ENCODE results near the gene GJC2.
"Not testable (repeated sequence)": the region's sequence is repeated elsewhere in the genome, so short reads cannot be mapped to it uniquely, and the experiment has no call there.

GJC2 gene

DNA sequence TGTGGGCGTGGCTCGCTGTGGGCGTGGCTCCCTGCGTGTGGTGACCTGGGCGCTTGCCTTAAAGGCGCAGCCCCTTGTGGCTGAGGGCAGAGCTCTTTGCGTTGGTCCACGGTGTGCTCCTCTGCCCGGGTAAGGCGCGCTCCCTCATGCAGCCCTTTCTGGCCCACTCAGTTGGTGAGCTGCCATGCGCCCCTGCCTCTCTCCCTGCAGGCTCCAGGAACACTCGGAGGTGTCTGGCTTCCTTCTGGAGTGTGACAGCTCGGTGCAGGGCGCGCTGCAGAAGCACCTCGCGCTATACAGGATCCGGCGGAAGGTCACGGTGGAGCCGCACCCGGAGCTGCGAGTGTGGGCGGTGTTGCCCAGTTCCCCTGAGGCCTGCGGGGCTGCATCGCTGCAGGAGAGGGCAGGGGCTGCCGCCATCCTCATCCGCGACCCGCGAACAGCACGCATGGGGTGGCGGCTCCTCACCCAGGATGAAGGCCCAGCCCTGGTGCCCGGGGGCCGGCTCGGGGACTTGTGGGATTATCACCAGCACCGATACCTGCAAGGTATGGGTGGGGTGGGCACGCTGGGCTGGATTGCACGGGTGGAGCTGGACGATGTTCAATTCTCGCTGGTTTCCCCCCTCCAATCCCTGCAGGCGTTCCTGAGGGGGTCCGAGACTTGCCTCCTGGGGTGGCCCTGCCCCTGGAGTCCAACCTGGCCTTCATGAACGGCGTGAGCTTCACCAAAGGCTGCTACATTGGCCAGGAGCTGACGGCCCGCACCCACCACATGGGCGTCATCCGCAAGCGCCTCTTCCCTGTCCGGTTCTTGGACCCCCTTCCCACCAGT is 25.0 kb downstream of the GJC2 start:
- DNase-seq = peak in 1 of 2 experiments; percentile 49

- no peak for DNase-seq
Observed at GRCh38 chr1:228175316-228176023, 25.7 kb downstream of the GJC2 start.

- DNase-seq = no peak
Observed at GRCh38 chr1:228176024-228176395, 26.3 kb downstream of the GJC2 start.

- DNase-seq = no peak
Observed at GRCh38 chr1:228176461-228177182, 26.9 kb downstream of the GJC2 start.

DNA sequence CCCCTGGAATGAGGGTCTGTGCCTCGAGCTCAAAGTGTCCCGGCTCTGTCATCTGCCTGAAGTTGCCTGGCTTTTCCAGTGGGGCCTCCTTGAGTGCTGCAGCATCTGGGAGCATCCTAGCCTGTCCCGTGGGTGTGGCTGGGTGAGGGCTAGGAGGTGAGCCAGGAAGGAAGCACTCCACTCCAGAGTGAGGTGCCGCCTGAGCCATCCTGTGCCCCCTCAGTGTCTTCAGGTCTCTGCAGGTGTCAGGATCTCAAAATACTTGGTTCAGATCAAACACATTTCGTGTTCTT is 27.4 kb downstream of the GJC2 start:
- DNase-seq = no peak

- DNase-seq = no peak
Observed at GRCh38 chr1:228177721-228178710, 28.3 kb downstream of the GJC2 start.

GRCh38 chr1:228178737-228179684 is 29.3 kb downstream of the GJC2 start:
- no peak for DNase-seq

DNA sequence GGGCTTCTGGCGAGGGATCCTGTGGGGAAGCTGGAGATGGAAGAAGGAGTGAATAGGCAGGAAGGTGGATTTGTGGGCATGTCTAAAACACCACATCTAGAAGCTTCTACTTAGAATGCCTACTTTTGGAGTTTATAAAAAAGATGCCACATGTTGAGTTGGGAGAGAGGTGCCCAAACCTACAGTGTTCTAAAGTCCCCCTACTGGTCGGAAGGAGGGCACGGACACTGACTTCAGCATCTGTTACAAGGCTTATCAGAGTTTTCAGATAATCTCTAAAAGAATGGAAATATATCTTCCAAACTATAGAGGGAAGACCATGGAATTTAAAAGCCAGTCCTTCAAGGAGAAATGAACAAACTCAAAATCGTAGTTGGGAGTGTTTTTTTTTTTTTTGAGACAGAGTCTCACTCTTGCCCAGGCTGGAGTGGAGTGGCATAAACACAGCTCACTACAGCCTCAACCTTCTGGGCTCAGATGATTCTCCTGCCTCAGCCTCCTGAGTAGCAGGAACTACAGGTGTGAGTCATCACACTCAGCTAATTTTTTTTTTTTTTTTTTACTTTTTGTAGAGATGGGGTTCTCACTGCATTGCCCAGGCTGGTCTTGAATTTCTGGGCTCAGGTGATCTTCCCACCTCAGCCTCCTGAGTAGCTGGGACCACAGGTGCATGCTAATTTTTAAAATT is 30.7 kb downstream of the GJC2 start:
- DNase-seq = no peak

DNA sequence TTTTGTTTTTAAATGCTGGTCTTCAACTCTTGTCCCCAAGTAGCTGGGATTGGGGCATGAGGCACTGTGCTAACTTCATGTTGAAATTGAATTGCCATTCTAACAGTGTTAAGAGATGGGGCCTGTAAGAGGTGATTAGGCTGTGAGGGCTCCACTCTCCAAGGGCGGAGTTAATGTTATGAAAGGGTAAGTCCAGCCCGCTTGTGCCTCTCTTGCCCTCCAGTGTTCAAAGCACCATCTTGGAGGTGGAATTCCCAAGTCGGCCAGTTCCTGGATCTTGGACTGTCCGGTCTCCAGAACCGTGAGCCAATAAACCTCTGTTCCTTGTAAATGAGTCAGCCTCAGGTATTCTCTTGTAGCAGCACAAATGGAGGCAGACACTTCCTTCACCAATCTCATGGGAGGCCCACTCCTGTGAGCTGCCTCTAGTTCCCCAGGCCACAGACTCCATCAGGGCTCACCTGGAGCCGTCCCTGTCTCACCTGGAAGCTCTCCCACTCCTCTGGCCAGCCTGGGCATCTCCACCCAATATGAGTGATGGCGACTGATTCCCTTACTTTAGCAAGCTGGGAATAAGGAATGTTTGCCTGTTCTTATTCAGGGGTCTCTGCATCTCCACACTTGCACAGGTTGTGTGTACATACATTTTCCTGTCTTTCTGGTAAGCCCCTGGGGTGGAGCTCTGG is 31.4 kb downstream of the GJC2 start:
- DNase-seq = no peak

GRCh38 chr1:228181645-228182034 is 31.9 kb downstream of the GJC2 start:
- DNase-seq = no peak

- no peak for DNase-seq
Observed at GRCh38 chr1:228182296-228183030, 32.7 kb downstream of the GJC2 start.

DNA sequence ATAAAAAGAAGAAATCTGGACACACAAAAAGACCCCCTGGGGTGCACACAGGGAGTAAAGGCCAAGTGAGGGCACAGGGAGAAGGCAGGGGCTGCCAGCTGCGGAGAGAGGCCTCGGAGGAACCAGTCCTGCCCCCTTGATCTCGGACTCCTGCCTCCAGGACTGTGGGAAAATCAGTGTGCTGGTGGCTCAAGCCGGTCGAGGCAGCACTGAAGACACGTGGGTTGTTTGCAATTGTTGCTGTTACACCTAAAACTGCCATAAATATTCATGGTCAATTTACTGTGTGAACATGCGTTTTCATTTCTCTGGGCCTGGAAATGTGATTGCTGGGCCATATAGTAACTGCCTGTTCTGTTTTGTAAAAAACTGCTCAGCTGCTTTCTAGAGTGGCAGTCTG is 34.4 kb downstream of the GJC2 start:
- DNase-seq = no peak

- no peak for DNase-seq
Observed at GRCh38 chr1:228185641-228185965, 35.9 kb downstream of the GJC2 start.

DNA sequence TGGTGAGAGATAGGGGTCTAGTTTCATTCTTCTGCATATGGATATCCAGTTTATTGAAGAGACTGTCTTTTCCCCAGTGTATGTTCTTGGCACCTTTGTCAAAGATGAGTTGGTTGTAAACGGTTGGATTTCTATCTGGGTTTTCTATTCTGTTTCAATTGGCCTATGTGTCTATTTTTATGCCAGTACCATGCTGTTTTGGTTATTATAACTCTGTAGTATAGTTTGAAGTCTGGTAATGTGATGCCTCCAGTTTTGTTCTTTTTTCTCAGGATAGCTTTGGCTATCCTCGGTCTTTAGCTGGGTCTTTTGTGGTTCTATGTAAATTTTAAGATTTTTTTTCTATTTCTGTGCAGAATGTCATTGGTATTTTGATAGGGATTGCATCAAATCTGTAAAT is 38.5 kb downstream of the GJC2 start:
- DNase-seq = not testable (repeated sequence)

GRCh38 chr1:228190182-228190581 is 40.5 kb downstream of the GJC2 start:
- no peak for DNase-seq

GRCh38 chr1:228190778-228191177 is 41.0 kb downstream of the GJC2 start:
- no peak for DNase-seq

GRCh38 chr1:228194436-228194835 is 44.7 kb downstream of the GJC2 start:
- no peak for DNase-seq

DNA sequence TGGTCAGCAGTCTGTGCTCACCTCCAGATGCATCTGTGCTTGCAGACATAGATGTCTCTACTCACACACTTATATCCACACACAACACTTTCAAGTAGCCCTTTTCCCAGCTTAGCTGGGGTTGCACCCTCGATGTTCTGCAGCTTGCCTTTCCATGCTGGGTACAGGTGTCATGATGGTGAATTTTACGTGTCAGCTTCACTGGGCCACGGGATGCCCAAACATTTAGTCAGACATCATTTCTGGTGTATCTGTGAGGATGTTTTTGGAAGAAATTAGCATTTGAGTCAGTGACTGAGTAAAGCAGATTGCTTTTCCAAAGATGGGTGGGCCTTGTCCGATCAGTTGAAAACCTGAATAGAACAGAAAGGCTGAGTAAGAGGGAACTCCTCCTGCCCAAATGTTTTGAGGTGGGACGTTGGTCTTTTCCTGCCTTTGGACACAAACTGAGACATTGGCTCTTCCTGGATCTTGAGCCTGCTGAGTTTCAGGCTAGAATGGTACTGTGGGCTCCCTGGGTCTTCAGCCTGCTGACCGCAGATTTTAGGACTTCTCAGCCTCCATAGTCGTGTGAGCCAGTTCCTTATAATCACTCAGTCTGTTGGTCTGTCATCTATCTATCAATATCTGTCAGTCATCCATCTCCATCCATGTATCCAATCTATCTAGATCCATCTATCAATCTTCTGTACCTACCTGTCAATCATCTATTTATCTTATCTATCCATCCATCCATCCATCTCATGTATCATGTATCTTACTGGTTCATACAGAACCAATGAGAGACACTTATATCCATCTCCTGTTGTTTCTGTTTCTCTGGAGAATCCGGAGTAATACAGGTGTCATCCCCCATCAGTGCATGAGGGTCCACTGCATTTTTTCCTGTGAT is 45.4 kb downstream of the GJC2 start:
- DNase-seq = no peak

Data from NCI-H526 (cell line).